Ovary (tissue), 9 donors: ENCODE measurements around the gene TXK. TPM values are rescaled to one million over a fixed set of nuclear protein-coding genes. Genes with fewer than 3 reads are reported as not detected.

Experiments
- DNase-seq, 5 donors: peaks; one replicate each; pipeline ENCODE4 v3.0.0-alpha.2; 2019 to 2020
- H3K27ac ChIP-seq, 2 donors: fragments of 200-600 bp; one replicate each; pipeline versions ENCODE4 v1.5.1 to v1.8.0; 2019 to 2022
- H3K27me3 ChIP-seq: fragments of 200-600 bp; one replicate; pipeline ENCODE4 v1.8.0; 2022
- H3K36me3 ChIP-seq: fragments of 200-600 bp; sonication (generic); one replicate; pipeline ENCODE4 v1.5.1; 2019
- H3K4me1 ChIP-seq: one replicate; pipeline ENCODE4 v1.8.1; 2013; ENCODE audit warnings: mild to moderate bottlenecking, moderate library complexity; ENCODE audit not compliant: insufficient read depth
- H3K4me3 ChIP-seq: fragments of 200-600 bp; sonication (generic); one replicate; pipeline ENCODE4 v1.5.1; 2017
- H3K9me3 ChIP-seq, 2 donors: fragments of 200-600 bp in 1 of 2; sonication (generic) in 1 of 2; one replicate each; pipeline versions ENCODE4 v1.5.1 to v1.8.1; 2013 to 2019; ENCODE audit warnings: mild to moderate bottlenecking in 1 of 2, moderate library complexity in 1 of 2
- EP300 ChIP-seq: sonication (generic); formaldehyde crosslinking; IDR thresholded peaks from one replicate; pipeline ENCODE4 v1.6.1; 2017; ENCODE audit warnings: antibody characterized with exemption
- POLR2A ChIP-seq: fragments of 450-650 bp; IDR thresholded peaks from one replicate; pipeline ENCODE4 v1.6.1; 2017; ENCODE audit warnings: antibody characterized with exemption, mild to moderate bottlenecking, moderate library complexity
- WGBS, 3 donors: extraction: QIAGEN DNeasy Blood & Tissue Kit in 1 of 3; methylation state at CpG; one replicate each; pipeline versions ENCODE4 v1.1.5 to v1.1.7; 2013 to 2017; 5-methylcytosine and 5-hydroxymethylcytosine counted together
- intact Hi-C, 4 donors: fragments of 100-400 bp; cut with DNase I; formaldehyde crosslinking; loops; one replicate each; pipeline versions ENCODE4 v1.11.0 to v1.15.1; 2022 to 2023
- polyA plus RNA-seq, 2 donors: library from polyadenylated mRNA; stranded (reverse); fragments of 200-250 nt in 1 of 2; fragments of 350-450 nt in 1 of 2; fragmentation: Illumina TruSeq in 1 of 2; extraction: RNeasy Lipid Tissue Mini Kit (QIAGEN cat#74804) in 1 of 2; gene quantifications; one replicate each; pipeline ENCODE4 v1.2.3, GENCODE V29; 2013 to 2014
- total RNA-seq, 7 donors: library from RNA; depleted of rRNA in 2 of 7; stranded (reverse); fragments of >200 nt in 2 of 7; fragmentation: NEBNext Ultra II Directional in 3 of 7; extraction: Animal tissue kit (Norgen Biotek cat#: 25700) in 3 of 7; gene quantifications; one replicate each; pipeline versions ENCODE4 v1.1.0 to v1.2.4, GENCODE V29; 2016 to 2023
- TF ChIP-seq, protein P1 (sequence below), 3 donors: fragments of 450-650 bp in 2 of 3; fragments of 200-600 bp in 1 of 3; IDR thresholded peaks; one replicate each; pipeline versions ENCODE4 v1.5.1 to v1.8.0; 2016 to 2022; ENCODE audit warnings: antibody characterized with exemption in 3 of 3, mild to moderate bottlenecking in 1 of 3
- donor health status: DM: no; HTN: no; CAD: no; lungs with moderate emphysema.
- donor health status: DM: no; HTN: no; CAD: no.
- donor health status: Bipolar disorder and iron deficiency.
- donor health status: DM: yes; HTN: yes; CAD: no.
- donor health status: DM: no; HTN: no; CAD: no.
- donor health status: DM: yes; HTN: yes; CAD: no.

Gene TXK
- total and polyA plus RNA-seq, 9 donors = 0.11 to 2.3 (median 0.26) TPM

- TF ChIP-seq, protein P1, sequence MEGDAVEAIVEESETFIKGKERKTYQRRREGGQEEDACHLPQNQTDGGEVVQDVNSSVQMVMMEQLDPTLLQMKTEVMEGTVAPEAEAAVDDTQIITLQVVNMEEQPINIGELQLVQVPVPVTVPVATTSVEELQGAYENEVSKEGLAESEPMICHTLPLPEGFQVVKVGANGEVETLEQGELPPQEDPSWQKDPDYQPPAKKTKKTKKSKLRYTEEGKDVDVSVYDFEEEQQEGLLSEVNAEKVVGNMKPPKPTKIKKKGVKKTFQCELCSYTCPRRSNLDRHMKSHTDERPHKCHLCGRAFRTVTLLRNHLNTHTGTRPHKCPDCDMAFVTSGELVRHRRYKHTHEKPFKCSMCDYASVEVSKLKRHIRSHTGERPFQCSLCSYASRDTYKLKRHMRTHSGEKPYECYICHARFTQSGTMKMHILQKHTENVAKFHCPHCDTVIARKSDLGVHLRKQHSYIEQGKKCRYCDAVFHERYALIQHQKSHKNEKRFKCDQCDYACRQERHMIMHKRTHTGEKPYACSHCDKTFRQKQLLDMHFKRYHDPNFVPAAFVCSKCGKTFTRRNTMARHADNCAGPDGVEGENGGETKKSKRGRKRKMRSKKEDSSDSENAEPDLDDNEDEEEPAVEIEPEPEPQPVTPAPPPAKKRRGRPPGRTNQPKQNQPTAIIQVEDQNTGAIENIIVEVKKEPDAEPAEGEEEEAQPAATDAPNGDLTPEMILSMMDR (IDR thresholded peaks at IDR 0.05) = no peak
- no peak for TF ChIP-seq POLR2A
- TF ChIP-seq EP300 = no peak
- intact Hi-C loops = no loop called here
- H3K27ac ChIP-seq = no peak overlapping the region
- no peak for DNase-seq
- peaks cover 0 to 5% of the 10 kb centered on the region in 2 donors for H3K9me3 ChIP-seq
- H3K4me3 ChIP-seq = no peak overlapping the region
- H3K36me3 ChIP-seq = no peaks in the 10 kb centered on the region
- no peaks in the 10 kb centered on the region for H3K4me1 ChIP-seq
- WGBS, 3 donors = 87 to 90% (median 88%) methylated on average over 1 of the region's 1 CpG
- no peaks in the 10 kb centered on the region for H3K27me3 ChIP-seq
Measured at GRCh38 chr4:48156423-48156822, 22.4 kb upstream of the TXK start.

GRCh38 chr4:48153791-48154550 lies 19.9 kb upstream of the TXK start:
- no peak for TF ChIP-seq POLR2A
- no peak for TF ChIP-seq EP300
- TF ChIP-seq, protein P1 (IDR thresholded peaks at IDR 0.05) = no peak
- peaks cover 0 to 5% of the 10 kb centered on the region in 2 donors for H3K9me3 ChIP-seq
- no peak overlapping the region for H3K4me3 ChIP-seq
- no peak for DNase-seq
- intact Hi-C loops = no loop called here
- H3K4me1 ChIP-seq = no peaks in the 10 kb centered on the region
- H3K36me3 ChIP-seq = no peaks in the 10 kb centered on the region
- 88 to 100% (median 89%) methylated on average over 1 of the region's 1 CpG for WGBS, 3 donors
- H3K27me3 ChIP-seq = no peaks in the 10 kb centered on the region
- no peak overlapping the region for H3K27ac ChIP-seq

DNA sequence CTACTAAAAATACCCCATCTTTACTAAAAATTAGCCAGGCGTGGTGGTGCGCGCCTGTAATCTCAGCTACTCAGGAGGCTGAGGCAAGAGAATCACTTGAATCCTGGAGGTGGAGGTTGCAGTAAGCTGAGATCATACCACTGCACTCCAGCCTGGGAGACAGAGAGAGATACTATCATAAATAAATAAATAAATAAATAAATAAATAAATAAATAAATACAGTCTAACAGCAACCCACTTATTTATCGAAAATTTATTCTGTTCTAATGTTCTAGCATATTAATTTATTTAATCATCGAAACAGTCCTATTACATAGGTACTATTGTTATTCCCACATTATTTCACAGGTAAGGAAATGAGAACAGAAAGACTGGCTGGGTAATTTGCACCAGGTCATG lies 18.2 kb upstream of the TXK start:
- Histone ChIP-seq H3K27me3 (no peaks in the 10 kb centered on the region), H3K4me3 (no peak overlapping the region), H3K4me1 (no peaks in the 10 kb centered on the region), H3K27ac (no peak overlapping the region), H3K9me3 (peaks cover 0 to 5% of the 10 kb centered on the region in 2 donors), H3K36me3 (no peaks in the 10 kb centered on the region)
- intact Hi-C loops = no loop called here
- DNase-seq = no peak
- TF ChIP-seq EP300 (no peak), POLR2A (no peak)
- TF ChIP-seq, protein P1 (IDR thresholded peaks at IDR 0.05) = no peak
- 92 to 99% (median 96%) methylated on average over 5 of the region's 5 CpGs for WGBS, 3 donors

DNA sequence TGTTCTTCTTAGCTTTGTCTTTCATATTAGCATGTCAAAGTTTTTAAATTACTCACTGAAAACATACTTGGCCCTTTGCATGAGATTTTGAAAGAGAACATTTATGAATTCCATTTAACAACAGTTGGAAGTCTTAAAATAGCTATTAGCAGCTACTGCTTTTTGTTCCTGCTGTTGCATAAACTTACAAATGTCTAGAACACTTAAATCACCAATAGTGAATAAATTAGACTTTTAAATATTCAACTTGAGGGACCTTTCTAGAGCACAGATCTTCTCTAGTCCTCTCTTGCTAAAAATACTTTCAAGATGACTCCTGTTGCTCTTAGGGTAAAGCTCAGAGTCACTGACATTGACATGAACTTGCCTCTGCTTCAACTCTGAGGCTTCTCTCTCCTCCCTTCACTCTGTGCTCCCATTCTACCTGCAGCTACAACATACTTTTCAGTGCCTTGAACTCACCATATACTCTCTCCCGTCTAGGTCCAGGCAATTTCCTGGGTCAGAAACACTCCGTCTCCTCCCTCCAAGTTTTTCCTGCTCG lies 15.8 kb upstream of the TXK start:
- WGBS, 3 donors = 77 to 87% (median 81%) methylated on average over 3 of the region's 3 CpGs
- no peaks in the 10 kb centered on the region for H3K4me1 ChIP-seq
- TF ChIP-seq, protein P1 (IDR thresholded peaks at IDR 0.05) = no peak
- TF ChIP-seq POLR2A (no peak), EP300 (no peak)
- H3K9me3 ChIP-seq = no peaks in the 10 kb centered on the region
- H3K27ac ChIP-seq = no peak overlapping the region
- intact Hi-C loops = no loop called here
- no peaks in the 10 kb centered on the region for H3K27me3 ChIP-seq
- no peak overlapping the region for H3K4me3 ChIP-seq
- no peaks in the 10 kb centered on the region for H3K36me3 ChIP-seq
- DNase-seq = no peak
